Measurements from ENCODE around the gene ISL1. TPM values are rescaled to one million over a fixed set of nuclear protein-coding genes. Genes with fewer than 3 reads are reported as not detected.

ISL1 gene
- total and polyA plus RNA-seq, 7 experiments from 2014 or later = not detected

DNA sequence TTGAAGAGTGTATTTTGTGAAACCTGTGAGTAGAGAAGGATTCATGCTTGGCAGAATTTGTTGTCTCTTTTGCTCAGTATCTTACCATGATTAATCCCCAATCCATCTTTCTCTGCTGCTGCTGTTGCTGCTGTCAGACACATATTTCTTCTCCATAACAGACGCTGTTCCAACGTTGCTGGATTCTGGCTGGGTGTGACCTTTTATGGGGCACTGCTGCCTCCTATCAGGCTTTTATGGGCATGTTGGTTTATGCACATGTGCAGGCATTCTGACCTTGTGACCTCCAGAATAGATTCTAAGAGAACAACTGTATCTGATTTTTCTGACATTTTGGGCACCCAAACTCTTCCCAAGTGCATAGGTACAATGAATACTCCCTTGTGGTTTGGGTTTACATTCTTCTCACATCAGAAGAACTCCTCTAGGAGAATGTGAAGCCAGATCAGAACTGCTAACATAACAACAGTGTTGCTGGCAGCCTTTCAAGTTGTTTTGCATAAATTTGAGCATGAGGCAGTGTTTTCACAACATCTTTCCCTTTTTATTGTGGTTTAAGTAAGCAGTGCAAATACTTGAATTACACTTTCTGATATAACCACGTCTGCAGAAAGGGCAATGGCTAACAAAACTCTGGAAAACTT, 9.2 kb upstream of the ISL1 start:
- intact Hi-C loops (cut with micrococcal nuclease) = no loop called here
- H3K4me1 Mint-ChIP-seq = peaks cover 0 to 13% (median 5%) of the 10 kb centered on the region in 7 donors
- H3K36me3 Mint-ChIP-seq = peaks cover 0 to 6% (median 0%) of the 10 kb centered on the region in 5 donors
- H3K27ac ChIP-seq (ENCODE audit: low read depth, low read length) = no peak overlapping the region
- H3K9me3 Mint-ChIP-seq = peaks cover 0 to 32% (median 9%) of the 10 kb centered on the region in 11 donors
- ATAC-seq (no peak), DNase-seq (no peak)
- H3K27me3 ChIP-seq (ENCODE audit: control insufficient read depth in 2 of 2, insufficient read depth in 2 of 2, low read length in 2 of 2) = peaks cover 0 to 9% of the 10 kb centered on the region in 2 donors
- H3K27me3 Mint-ChIP-seq = peaks cover 33 to 55% (median 42%) of the 10 kb centered on the region in 5 donors
- H3K4me1 ChIP-seq (ENCODE audit: control insufficient read depth in 2 of 2, insufficient read depth in 2 of 2, low read length in 2 of 2) = no peaks in the 10 kb centered on the region
- H3K4me3 Mint-ChIP-seq = no peak overlapping the region
- H3K9me3 ChIP-seq (ENCODE audit: control insufficient read depth in 2 of 3, low read length in 3 of 3) = no peaks in the 10 kb centered on the region
- no peaks in the 10 kb centered on the region for H3K36me3 ChIP-seq (ENCODE audit: control insufficient read depth in 2 of 3, insufficient read depth in 3 of 3, low read length in 3 of 3)
- H3K27ac Mint-ChIP-seq = no peak overlapping the region
- no peak overlapping the region for H3K4me3 ChIP-seq (ENCODE audit: low read length)
- ChIA-PET POLR2A (no interaction called here), CTCF (no interaction called here)

DNA sequence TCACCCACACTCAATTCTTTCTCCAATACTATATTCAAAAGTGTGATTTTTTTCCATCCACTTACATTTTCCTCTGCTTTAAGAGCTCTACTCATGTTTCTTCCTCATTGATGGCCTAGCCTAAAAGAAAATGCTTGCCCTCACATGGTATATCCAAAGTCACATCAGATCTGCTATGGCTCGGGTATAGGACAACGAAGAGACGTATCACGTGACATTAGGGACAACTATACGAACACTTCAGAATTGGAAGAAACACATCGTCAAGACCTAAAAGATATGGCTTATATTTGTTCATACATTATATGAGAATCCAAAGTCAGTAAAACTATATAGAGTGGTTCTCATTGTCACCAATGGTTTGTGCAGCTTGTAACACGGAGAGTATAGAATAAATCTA, 8.2 kb upstream of the ISL1 start:
- Histone ChIP-seq H3K4me3 (ENCODE audit: low read length) (no peak overlapping the region), H3K9me3 (ENCODE audit: control insufficient read depth in 2 of 3, low read length in 3 of 3) (no peaks in the 10 kb centered on the region), H3K27ac (ENCODE audit: low read depth, low read length) (no peak overlapping the region), H3K27me3 (ENCODE audit: control insufficient read depth in 2 of 2, insufficient read depth in 2 of 2, low read length in 2 of 2) (peaks cover 0 to 9% of the 10 kb centered on the region in 2 donors), H3K36me3 (ENCODE audit: control insufficient read depth in 2 of 3, insufficient read depth in 3 of 3, low read length in 3 of 3) (no peaks in the 10 kb centered on the region), H3K4me1 (ENCODE audit: control insufficient read depth in 2 of 2, insufficient read depth in 2 of 2, low read length in 2 of 2) (no peaks in the 10 kb centered on the region)
- intact Hi-C loops (cut with micrococcal nuclease) = no loop called here
- ATAC-seq = no peak
- ChIA-PET CTCF (no interaction called here), POLR2A (no interaction called here)
- no peak for DNase-seq
- Mint-ChIP-seq H3K4me3 (no peak overlapping the region), H3K27me3 (peaks cover 44 to 65% (median 53%) of the 10 kb centered on the region in 5 donors), H3K4me1 (peaks cover 0 to 16% (median 6%) of the 10 kb centered on the region in 7 donors), H3K36me3 (peaks cover 0 to 6% (median 0%) of the 10 kb centered on the region in 5 donors), H3K9me3 (peaks cover 0 to 32% (median 10%) of the 10 kb centered on the region in 11 donors), H3K27ac (no peak overlapping the region)

DNA sequence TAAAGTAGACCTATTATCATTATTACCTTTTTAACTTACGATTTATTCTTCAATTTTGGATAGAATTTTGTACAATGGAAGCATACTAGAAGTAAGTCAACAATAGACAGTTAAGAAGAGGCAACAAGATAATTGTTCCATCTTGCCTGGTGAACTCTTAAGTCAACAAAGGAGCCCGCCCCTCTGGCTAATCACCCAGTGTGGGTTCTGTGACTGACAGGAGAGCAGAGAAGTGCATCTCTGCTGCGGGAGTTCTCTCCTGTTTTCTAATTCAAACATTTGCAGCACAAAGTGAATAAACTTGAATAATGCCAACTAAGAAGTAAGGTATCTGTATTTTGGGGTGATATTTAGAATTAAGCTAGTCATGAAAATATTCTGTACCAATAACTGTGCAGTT, 6.7 kb upstream of the ISL1 start:
- no peaks in the 10 kb centered on the region for H3K9me3 ChIP-seq (ENCODE audit: control insufficient read depth in 2 of 3, low read length in 3 of 3)
- CTCF ChIA-PET = no interaction called here
- H3K36me3 Mint-ChIP-seq = peaks cover 0 to 6% (median 0%) of the 10 kb centered on the region in 5 donors
- no peak overlapping the region for H3K27ac ChIP-seq (ENCODE audit: low read depth, low read length)
- peaks cover 0 to 13% of the 10 kb centered on the region in 2 donors for H3K27me3 ChIP-seq (ENCODE audit: control insufficient read depth in 2 of 2, insufficient read depth in 2 of 2, low read length in 2 of 2)
- ATAC-seq (no peak), DNase-seq (no peak)
- intact Hi-C loops (cut with micrococcal nuclease) = no loop called here
- H3K4me1 ChIP-seq (ENCODE audit: control insufficient read depth in 2 of 2, insufficient read depth in 2 of 2, low read length in 2 of 2) = no peaks in the 10 kb centered on the region
- peaks cover 0 to 38% (median 10%) of the 10 kb centered on the region in 11 donors for H3K9me3 Mint-ChIP-seq
- H3K4me1 Mint-ChIP-seq = peaks cover 0 to 19% (median 8%) of the 10 kb centered on the region in 7 donors
- H3K4me3 Mint-ChIP-seq = no peak overlapping the region
- POLR2A ChIA-PET = no interaction called here
- H3K27me3 Mint-ChIP-seq = peaks cover 58 to 79% (median 65%) of the 10 kb centered on the region in 5 donors
- H3K27ac Mint-ChIP-seq = no peak overlapping the region
- H3K36me3 ChIP-seq (ENCODE audit: control insufficient read depth in 2 of 3, insufficient read depth in 3 of 3, low read length in 3 of 3) = no peaks in the 10 kb centered on the region
- H3K4me3 ChIP-seq (ENCODE audit: low read length) = no peak overlapping the region

DNA sequence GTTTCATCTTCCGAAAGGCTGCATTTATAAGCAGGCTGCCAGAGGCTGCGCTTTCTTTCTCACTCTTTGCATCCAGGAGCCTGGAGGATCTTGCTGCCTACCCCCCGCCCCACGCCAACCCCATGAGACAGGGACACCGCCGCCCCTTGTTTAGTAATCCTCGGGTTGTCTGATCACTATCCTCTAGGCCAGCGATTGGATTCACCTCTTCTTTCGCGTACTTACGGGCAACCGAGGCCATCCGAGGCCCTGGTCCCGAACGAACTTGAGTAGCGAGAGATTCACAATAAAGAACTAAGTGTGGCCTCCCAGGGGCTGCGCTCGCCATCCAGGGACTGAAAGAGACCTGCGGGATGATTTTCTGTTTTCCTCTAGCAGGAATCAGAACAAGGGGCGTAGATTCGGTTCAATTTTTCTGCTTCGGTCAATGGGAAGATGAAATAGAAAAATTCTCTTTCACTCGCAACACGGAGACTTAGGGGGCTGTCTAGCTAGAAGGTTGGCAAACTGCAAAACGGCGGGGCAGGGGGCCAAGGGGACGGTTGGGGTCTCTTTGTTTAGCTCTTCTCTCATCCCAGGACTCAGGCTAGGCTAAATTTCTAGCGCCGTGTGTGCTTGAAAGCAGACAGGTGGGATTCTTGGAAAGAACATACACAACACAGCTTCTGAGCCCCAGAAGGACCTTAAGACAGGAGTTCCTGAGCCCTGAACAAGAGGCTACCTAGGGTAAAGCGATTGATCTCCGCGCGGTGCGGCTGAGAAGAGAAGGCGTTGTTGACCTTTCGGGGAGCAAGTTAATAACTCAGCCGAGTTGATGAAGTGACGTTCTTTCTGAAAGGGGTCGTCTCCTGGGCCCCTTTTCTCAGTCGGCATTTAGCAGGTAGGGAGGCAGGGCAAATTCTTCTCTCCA, 5.8 kb upstream of the ISL1 start:
- H3K27me3 ChIP-seq (ENCODE audit: control insufficient read depth in 2 of 2, insufficient read depth in 2 of 2, low read length in 2 of 2) = peaks cover 0 to 21% of the 10 kb centered on the region in 2 donors
- Mint-ChIP-seq H3K27me3 (peaks cover 67 to 88% (median 73%) of the 10 kb centered on the region in 5 donors), H3K4me3 (peak overlapping the region in 1 of 10 donors; percentile 33), H3K9me3 (peaks cover 0 to 42% (median 15%) of the 10 kb centered on the region in 11 donors), H3K4me1 (peaks cover 2 to 24% (median 11%) of the 10 kb centered on the region in 7 donors), H3K36me3 (peaks cover 0 to 6% (median 0%) of the 10 kb centered on the region in 5 donors), H3K27ac (no peak overlapping the region)
- no peaks in the 10 kb centered on the region for H3K9me3 ChIP-seq (ENCODE audit: control insufficient read depth in 2 of 3, low read length in 3 of 3)
- intact Hi-C loops (cut with micrococcal nuclease) = loop anchor here in 1 of 2 donors (2.0 kb wide), 1 partner anchor 21 kb away; no protein-coding TSS in a partner anchor
- no peak overlapping the region for H3K4me3 ChIP-seq (ENCODE audit: low read length)
- DNase-seq (no peak), ATAC-seq (no peak)
- POLR2A ChIA-PET = no interaction called here
- CTCF ChIA-PET = no interaction called here
- no peak overlapping the region for H3K27ac ChIP-seq (ENCODE audit: low read depth, low read length)
- no peaks in the 10 kb centered on the region for H3K4me1 ChIP-seq (ENCODE audit: control insufficient read depth in 2 of 2, insufficient read depth in 2 of 2, low read length in 2 of 2)
- no peaks in the 10 kb centered on the region for H3K36me3 ChIP-seq (ENCODE audit: control insufficient read depth in 2 of 3, insufficient read depth in 3 of 3, low read length in 3 of 3)

DNA sequence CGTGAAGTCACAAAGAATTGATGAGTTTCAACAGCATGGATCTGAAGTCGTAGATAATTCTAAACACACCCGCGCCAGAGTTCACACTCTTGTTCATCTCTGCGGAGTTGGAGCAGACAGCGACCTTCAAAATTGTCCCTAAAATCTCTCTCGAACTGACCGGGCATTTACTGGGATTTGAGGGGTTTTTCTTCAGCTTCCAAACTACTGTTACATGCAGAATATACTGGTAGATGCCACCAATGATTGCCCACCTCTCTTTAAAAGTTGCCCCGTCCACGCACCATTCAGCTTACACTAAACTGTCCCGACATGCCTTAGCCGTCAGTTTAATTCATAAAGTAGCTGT, 5.2 kb upstream of the ISL1 start:
- CTCF ChIA-PET = no interaction called here
- peaks cover 70 to 87% (median 78%) of the 10 kb centered on the region in 5 donors for H3K27me3 Mint-ChIP-seq
- H3K9me3 ChIP-seq (ENCODE audit: control insufficient read depth in 2 of 3, low read length in 3 of 3) = no peaks in the 10 kb centered on the region
- peaks cover 0 to 6% (median 0%) of the 10 kb centered on the region in 5 donors for H3K36me3 Mint-ChIP-seq
- no peak for ATAC-seq
- H3K27ac Mint-ChIP-seq = no peak overlapping the region
- intact Hi-C loops (cut with micrococcal nuclease) = loop anchor here in 1 of 2 donors (2.0 kb wide), 1 partner anchor 21 kb away; no protein-coding TSS in a partner anchor
- peak overlapping the region in 1 of 10 donors; percentile 33 for H3K4me3 Mint-ChIP-seq
- no peak for DNase-seq
- H3K4me3 ChIP-seq (ENCODE audit: low read length) = no peak overlapping the region
- H3K9me3 Mint-ChIP-seq = peaks cover 0 to 42% (median 11%) of the 10 kb centered on the region in 11 donors
- no peaks in the 10 kb centered on the region for H3K36me3 ChIP-seq (ENCODE audit: control insufficient read depth in 2 of 3, insufficient read depth in 3 of 3, low read length in 3 of 3)
- peaks cover 2 to 24% (median 11%) of the 10 kb centered on the region in 7 donors for H3K4me1 Mint-ChIP-seq
- H3K27me3 ChIP-seq (ENCODE audit: control insufficient read depth in 2 of 2, insufficient read depth in 2 of 2, low read length in 2 of 2) = peaks cover 0 to 21% of the 10 kb centered on the region in 2 donors
- POLR2A ChIA-PET = no interaction called here
- no peaks in the 10 kb centered on the region for H3K4me1 ChIP-seq (ENCODE audit: control insufficient read depth in 2 of 2, insufficient read depth in 2 of 2, low read length in 2 of 2)
- no peak overlapping the region for H3K27ac ChIP-seq (ENCODE audit: low read depth, low read length)

DNA sequence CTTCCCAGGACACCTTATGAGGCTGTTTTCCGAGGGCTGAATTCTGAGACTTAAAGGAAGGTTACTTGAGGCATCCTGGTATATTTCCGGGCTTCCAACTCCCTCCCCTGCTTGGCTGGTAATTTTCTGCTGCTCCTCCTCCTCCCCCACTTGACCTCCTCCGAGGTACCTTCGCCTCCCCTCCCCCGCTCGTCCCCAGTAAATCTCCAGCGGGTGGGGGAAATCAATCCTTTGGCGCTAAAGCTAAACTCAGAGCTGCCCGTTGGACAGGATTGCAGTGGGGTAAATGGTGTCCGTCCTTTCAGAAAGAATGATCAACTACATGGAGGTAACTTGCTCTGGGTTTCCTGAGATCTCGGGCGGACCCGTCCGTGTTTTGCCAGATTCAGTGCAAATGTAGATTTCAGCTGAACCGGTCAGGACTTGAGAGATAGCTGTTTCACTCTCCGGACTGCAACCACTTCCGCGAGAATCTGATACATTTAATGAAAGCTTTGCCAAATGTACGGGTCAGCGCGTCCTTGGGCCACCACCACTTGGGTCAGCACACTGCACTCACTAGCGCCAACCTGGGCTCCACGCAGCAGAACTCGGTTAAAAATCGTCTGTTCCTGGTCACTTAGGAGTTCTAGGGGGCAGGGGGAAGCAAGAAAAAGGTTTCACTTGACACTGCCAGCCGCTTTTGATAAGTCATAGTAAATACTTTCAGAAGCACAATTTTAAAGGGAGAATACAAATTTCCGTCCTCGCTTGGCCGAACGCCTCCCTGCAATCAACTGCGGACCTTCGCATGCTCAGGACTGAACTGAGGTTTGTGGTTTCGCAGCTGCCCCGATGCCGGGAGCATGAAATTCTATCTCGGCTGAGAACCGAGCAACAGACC, 4.6 kb upstream of the ISL1 start:
- intact Hi-C loops (cut with micrococcal nuclease) = loop anchor here in 1 of 2 donors (2.0 kb wide), 1 partner anchor 20 kb away; no protein-coding TSS in a partner anchor
- POLR2A ChIA-PET = no interaction called here
- ATAC-seq = no peak
- peaks cover 4 to 24% (median 11%) of the 10 kb centered on the region in 7 donors for H3K4me1 Mint-ChIP-seq
- H3K36me3 ChIP-seq (ENCODE audit: control insufficient read depth in 2 of 3, insufficient read depth in 3 of 3, low read length in 3 of 3) = no peaks in the 10 kb centered on the region
- no peak for DNase-seq
- peaks cover 0 to 23% of the 10 kb centered on the region in 2 donors for H3K27me3 ChIP-seq (ENCODE audit: control insufficient read depth in 2 of 2, insufficient read depth in 2 of 2, low read length in 2 of 2)
- no peaks in the 10 kb centered on the region for H3K9me3 ChIP-seq (ENCODE audit: control insufficient read depth in 2 of 3, low read length in 3 of 3)
- peak overlapping the region in 1 of 9 donors; percentile 52 for H3K27ac Mint-ChIP-seq
- H3K4me1 ChIP-seq (ENCODE audit: control insufficient read depth in 2 of 2, insufficient read depth in 2 of 2, low read length in 2 of 2) = no peaks in the 10 kb centered on the region
- H3K4me3 Mint-ChIP-seq = peak overlapping the region in 3 of 10 donors; percentile 14 to 42 (median 33)
- CTCF ChIA-PET = no interaction called here
- no peak overlapping the region for H3K4me3 ChIP-seq (ENCODE audit: low read length)
- H3K9me3 Mint-ChIP-seq = peaks cover 0 to 44% (median 11%) of the 10 kb centered on the region in 11 donors
- peaks cover 75 to 89% (median 85%) of the 10 kb centered on the region in 5 donors for H3K27me3 Mint-ChIP-seq
- no peak overlapping the region for H3K27ac ChIP-seq (ENCODE audit: low read depth, low read length)
- H3K36me3 Mint-ChIP-seq = peaks cover 0 to 6% (median 0%) of the 10 kb centered on the region in 5 donors
